T-helper 1 cell (primary cell): ENCODE data around the gene RAB33B.
"Not testable (repeated sequence)": the region's sequence is repeated elsewhere in the genome, so short reads cannot be mapped to it uniquely, and the experiment has no call there.

Experiments
- DNase-seq, 5 donors: peaks; one replicate each; pipeline ENCODE4 v3.0.0-alpha.2; 2012 to 2020

The RAB33B gene

DNA sequence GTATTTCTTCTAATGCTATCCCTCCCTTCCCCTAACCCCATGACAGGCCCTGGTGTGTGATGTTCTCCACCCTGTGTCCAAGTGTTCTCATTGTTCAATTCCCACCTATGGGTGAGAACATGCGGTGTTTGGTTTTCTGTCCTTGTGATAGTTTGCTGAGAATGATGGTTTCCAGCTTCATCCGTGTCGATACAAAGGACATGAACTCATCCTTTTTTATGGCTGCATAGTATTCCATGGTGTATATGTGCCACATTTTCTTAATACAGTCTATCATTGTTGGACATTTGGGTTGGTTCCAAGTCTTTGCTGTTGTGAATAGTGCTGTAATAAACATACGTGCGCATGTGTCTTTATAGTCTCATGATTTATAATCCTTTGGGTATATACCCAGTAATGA, 10.6 kb downstream of the RAB33B start:
- DNase-seq: not testable (repeated sequence)

DNA sequence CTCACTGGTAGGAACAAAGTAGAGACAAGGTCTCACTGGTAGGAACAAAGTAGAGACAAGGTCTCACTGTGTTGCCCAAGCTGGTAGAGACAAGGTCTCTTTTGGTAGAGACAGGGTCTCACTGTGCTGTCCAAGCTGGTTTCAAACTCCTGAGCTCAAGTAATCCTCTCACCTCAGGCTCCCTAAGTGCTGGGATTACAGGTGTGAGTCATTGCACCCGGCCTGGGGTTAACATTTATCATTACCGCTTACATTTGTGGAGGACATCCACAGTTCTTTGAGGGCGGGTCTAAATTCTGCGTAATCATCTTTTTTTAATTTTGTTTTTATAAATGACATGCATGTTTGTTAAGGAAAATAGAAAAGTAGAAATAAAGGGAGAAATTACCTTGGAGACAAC, 12.0 kb downstream of the RAB33B start:
- DNase-seq: no peak

DNA sequence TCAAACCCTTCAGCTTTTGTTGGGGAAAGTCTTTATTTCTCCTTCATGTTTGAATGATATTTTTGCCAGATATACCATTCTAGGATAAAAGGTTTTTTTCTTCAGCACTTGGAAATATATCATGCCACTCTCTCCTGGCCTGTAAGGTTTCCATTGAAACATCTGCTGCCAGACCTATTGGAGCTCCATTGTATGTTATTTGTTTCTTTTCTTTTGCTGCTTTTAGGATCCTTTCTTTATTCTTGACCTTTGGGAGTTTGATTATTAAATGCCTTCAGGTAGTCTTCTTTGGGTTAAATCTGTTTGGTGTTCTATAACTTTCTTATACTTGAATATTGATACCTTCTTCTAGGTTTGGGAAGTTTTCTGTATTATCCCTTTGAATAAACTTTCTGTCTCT, 14.8 kb downstream of the RAB33B start:
- not testable (repeated sequence) for DNase-seq

DNA sequence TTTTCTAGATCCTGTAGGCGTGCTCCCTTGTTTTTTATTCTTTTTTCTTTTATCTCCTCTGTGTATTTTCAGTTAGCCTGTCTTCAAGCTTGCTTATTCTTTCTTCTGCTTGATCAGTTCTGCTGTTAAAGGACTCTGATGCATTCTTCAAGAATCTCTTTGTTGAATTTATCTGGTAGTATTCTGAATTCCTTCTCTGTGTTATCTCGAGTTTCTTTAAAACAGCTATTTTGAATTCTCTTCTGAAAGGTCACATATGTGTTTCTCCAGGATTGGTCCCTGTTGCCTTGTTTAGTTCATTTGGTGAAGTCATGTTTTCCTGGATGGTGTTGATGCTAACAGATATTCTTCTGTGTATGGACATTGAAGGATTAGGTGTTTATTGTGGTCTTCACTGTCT, 15.3 kb downstream of the RAB33B start:
- DNase-seq: no peak

DNA sequence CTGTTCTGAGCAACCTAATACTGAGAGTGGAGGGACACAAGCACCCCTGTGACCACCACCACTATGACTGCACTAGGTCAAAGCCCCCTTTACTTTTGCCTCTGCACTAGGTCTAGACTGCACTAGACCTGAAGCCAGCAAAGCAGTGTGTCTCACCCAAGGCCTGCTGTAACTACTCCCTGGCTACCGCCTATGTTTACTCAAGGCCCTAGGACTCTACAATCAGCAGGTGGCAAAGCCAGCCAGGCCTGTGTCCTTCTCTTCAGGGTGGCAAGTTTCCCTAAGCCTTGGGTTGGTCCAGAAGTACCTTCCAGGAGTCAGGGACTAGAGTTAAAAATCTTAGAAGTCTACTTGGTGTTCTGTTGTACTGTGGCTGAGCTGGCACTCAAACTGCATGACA, 15.9 kb downstream of the RAB33B start:
- no peak for DNase-seq

DNA sequence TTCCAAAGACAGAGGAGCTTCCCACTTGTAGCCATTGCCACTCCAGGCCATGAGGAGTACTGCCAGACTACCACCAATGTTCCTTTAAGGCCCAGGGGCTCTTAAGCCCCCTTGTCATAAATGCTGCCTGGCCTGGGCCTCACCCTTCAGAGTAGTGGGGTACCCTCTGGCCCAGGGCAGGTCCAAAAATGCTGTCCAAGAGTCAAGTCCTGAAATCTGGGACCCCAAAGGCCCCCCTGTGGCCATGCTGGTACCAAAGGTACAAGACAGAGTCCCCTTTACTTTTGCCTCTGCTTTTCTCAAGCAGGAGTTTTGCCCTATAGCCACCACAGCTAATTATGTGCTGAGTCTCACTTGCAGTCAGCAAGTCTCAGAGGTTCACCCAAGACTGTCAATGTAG, 16.4 kb downstream of the RAB33B start:
- DNase-seq: no peak

DNA sequence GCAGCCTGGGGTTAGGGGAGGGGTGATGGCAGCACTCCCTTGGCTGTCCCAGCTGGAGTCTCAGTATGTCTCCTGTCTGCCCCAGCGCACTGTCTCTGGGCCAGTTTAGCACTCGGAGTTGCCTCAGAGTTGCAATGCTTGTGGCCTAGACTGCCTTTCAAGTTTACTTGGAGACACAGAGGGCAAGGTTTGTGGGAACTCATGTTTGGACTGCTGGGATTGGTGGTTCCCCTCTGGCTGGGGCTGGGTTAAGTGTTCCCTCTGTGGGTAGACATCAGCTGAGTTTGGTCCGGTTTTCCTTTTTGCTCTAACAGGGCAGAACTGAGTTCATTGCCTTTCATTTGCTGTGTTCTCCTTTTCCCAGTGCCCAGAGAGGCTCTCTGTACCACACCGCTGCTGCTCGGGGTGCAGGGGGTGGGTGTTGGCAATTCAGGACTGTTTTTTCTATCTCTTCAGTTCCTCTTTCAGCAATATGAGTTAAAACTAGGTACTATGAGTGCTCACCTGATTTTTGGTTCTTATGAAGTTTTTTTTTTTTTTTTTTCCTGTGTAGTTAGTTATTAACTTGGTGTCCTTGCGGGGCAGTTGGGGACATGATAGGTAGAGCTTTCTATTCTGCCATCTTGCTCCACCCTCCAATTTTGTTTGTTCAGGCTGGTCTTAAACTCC, 17.2 kb downstream of the RAB33B start:
- no peak for DNase-seq

DNA sequence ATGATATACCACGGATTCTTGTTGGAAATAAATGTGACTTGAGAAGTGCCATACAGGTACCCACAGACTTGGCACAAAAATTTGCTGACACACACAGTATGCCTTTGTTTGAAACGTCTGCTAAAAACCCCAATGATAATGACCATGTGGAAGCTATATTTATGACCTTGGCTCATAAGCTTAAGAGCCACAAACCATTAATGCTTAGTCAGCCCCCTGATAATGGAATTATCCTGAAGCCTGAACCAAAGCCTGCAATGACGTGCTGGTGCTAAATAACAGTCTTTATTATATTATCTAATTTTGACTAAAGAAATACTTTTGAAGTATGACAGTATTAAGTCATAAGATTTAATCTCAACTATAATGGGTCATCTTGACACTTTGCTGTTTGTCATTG, 18.9 kb downstream of the RAB33B start:
- DNase-seq: no peak

DNA sequence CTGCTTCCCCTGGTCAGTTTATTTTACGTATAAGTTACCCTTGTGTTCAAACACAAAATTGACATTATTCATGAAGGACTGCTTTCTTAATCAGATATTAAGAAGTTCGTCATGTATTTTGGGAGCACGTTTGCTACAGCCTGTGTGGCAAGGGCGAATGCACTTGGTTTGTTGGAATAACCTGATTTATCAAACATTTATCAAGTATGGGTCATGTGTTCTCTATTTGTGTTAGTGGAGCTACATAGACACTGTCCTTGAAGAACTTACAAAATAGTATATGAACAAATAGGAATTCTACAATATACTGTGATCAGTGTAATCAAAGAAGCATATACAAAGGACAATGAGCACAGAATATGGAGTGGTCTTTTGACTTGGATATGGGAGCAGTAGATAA, 22.4 kb downstream of the RAB33B start:
- DNase-seq: no peak

DNA sequence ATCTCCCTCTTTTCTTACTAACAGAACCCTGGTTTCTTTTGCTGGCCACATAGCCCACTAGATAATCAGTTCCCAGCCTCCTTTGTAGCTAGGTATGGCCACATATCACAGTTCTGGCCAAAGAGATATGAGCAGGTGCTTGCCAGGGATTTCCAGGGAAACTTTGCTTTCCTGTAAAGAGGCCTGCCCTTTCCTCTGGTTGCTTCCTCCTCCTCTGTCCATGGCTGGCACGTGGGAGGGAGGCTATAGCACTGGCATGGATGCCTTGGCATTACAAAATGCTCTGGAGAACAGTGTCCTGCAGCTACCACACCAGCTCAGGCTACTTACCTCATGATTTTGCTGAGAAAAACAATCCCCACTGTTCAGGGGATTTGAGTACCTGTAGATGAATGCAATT, 27.5 kb downstream of the RAB33B start:
- DNase-seq: no peak

DNA sequence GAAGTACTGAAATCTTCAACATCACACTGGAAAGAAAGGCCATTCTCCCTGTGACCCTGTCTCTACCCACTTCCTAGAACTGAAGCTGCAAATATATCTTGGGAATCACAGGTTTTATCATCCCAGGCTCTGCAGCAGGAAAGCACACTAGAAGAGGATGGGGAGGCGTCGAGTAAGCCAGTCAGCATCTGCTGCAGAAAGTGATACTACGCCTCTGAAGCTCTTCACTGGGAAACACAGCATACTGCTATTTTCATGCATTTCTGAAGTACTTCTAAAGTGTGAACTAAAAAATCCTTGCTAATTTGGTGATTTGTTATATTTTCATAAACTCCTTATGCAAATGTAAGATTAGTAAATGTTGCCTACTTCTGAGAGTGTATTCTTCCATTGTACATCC, 29.1 kb downstream of the RAB33B start:
- DNase-seq: no peak

DNA sequence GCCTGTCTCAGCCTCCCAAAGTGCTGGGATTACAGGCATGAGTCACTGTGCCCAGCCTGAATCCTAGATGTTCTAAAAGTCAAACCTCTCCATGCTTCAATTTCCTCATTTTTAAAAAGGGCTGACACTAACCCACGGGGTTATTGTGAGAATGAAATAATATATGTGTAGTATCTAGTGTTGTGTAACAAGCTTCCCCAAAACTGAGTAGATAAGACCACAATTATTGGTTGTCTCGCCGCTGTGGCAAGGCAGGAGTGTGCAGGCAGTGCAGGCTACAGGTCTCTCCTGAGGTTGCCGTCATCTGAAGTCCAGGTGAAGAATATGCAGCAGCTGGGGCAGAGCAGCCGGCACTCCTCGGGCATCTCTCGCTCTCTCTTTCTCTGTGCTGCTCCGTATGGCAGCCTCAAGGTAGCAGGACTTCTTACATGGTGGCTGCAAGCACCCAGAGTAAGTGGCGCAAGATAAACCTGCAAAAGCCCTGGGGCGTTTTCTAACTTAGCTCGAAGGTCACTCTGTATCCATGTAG, 30.9 kb downstream of the RAB33B start:
- DNase-seq: no peak

DNA sequence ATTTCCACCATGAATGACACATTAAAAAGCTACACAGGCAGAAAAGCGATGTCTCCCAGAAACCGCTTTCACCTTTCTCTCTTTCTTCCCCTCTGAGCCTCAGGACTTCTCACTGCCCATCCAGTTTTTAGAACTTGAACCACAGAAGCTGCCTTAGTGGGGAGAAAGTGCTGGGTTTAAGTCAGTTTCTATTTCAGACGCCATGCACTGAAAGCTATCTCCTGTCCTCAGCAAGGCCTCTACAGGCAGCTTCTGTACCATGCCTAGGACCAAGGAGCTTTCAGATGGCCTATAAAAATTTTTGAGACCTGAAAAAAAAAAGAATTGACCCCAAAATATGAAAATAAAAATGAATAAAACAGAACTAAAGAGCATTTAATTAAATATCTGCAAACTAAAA, 34.5 kb downstream of the RAB33B start:
- DNase-seq: no peak

DNA sequence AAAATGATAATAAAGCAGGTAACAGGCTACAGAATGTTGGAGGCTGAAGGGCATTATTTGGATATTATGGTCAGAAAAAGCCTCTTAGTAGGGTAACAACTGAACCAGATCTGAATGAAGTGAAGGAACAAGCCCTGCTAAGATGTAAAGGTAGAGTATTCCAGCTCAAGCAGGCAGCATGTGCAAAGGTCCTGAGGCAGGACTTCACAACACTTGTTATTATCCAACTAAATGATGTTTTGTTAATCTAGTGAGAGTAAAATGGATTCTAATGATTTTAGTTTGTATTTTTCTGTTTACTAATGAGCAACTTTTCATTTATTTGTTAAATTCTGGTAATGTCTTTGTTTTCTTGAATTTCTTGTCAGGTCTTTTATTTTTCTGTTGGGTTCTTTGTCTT, 35.7 kb downstream of the RAB33B start:
- DNase-seq: no peak

DNA sequence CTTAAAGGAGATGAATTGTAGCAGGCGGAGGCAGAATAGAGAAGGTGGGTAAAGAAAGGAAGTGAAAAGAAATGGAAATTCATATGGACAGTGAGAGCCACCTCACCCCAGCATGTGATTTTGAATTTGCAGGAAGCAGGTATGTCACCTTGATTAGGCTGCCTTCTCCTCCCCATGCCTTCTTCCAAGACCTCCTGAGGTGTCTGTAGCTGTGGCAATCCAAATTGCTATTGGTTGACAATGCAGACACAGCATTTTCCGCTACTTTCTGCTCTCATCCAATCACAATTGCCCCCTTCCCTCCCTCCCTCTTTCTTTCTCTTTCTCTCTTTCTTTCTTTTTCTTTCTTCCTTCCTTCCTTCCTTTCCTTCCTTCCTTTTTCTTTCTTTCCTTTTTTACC, 38.5 kb downstream of the RAB33B start:
- no peak for DNase-seq

DNA sequence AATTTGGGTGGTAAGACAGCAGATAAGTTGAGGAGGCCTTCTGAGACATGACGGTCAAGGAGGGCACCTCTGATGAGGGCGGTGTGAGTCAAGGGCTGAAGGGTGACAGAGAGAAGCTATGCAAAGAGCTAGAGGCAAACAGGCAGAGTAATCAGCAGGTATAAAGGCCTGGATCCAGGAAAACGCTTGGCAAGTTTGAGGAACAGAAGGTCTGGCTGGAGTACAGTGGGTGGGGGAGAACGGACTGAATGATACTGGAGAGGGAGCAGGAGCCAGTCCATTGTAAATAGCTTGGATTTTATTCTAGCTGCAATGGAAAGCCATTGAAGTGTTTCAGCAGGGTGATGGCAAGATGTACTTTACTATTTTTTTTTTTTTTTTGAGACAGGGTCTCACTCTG, 39.3 kb downstream of the RAB33B start:
- no peak for DNase-seq

DNA sequence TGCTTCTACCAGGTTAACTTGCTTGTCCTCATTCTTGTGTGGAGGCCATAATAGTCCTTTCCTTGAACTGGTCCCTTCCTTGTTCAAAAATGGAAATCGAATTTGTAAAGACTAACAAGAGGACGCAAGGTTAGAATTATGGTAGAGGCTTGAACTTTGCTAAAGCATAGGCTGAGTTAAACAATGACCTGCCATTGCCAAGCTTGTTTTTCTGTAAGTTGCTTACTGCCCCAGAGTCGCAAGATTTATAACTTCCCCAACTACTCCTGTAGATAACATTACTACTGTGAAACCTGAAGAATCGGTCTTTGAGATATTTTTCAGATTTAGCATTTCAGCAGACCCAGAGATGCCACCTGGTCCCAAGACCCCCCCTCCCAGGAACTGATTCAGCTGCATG, 45.3 kb downstream of the RAB33B start:
- DNase-seq: no peak

DNA sequence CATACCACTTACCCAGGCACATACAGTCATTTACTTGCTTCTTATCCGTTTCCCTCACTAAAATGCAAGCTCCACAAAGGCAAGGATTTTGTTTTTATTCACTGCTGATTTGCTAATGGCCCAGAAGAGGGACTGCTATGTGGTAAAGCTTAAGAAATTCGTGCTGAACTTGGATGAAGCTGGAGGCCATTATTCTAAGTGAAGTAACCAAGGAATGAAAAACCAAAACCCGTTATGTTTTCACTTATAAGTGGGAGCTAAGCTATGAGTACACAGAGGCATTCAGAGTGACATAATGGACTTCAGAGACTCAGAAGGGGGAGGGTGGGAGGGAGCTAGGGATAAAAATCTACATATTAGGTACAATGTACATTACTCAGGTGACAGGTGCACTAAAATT, 47.2 kb downstream of the RAB33B start:
- DNase-seq: no peak

DNA sequence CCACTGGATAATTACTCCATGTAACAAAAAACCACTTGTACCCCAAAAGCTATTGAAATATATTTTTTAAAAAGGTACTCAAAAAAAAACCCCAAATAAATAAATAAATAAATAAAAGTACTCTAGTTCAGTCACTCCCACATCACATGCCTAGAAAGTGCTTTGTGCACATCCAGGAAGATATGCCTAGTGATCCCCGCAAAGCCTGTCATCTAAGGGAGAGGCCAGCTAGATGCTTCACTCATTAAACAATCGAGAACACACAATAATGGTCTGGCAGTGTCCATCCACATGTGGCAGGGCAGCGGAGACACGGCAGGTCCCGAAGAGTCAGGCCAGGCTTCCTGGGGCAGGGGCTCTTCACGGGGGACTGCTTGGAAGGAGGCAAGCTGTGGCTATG, 47.6 kb downstream of the RAB33B start:
- DNase-seq: no peak

DNA sequence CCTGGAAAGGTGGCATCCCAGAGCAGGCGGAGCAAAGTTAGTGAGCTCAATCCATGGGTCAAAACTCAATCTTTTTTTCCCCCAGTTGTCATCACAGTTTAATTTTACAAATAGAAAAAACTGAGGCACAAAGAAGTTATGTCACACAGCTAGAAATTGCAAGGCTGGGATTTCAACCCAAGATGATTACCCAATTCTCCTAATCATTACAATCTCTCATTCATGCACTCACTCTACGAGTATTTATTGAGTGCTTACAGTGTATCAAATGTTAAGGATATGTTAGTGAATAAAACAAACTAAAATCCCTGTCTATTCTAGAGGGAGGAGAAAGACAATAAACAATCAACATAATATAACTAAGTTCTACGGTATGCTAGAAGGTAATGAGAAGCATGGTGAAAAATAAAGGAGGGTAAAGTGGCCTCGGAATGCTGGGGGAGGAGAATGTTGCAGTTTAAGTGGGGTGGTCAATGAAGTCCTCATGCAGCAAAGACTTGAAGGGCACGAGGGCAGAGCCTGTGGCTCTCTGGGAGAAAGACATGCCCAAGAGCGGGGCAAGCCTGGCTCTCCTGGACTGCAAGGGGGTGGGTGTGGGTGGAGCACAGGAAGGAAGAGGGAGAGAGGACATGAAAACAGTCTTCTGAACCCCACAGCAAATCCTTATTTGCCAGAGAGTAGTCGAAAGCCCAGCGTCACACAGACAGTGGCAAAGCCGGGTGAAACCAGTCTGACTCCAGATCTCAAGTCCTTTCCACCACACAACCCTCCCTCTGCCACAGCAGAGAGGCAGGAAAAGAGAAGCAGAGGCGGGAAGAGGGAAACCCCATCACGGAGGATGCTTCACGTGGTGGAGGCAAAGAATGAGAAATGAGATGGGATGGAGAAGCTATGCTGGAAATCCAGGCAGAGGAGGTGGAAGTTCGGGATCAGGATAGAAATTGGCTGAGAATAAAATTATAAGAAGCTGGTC, 48.3 kb downstream of the RAB33B start:
- no peak for DNase-seq

DNA sequence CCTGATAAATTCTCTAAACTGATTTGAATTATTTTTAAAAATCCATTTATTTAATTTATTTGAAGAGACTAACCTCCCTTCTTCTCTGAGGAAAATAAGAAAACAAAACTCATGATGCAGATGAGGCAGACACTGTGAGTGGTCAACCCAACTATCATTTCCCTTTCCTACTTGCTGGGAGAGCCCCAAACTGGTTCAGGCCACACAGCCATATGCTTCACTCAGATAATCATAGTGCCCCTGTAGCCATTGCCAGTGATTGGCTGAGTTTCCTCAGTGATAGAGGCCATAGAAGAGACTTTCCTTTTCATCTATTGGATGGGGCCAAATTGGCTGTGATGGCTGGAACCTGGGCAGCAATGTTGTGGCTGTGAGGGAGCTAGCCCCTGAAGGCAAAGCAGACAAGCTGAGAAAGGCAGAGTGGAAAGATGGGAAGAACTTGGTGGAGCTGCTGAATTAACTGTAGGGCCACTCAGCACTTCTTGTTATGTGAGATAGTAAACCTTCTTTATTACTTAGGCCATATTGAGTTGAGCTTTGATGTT, 49.8 kb downstream of the RAB33B start:
- DNase-seq: no peak

DNA sequence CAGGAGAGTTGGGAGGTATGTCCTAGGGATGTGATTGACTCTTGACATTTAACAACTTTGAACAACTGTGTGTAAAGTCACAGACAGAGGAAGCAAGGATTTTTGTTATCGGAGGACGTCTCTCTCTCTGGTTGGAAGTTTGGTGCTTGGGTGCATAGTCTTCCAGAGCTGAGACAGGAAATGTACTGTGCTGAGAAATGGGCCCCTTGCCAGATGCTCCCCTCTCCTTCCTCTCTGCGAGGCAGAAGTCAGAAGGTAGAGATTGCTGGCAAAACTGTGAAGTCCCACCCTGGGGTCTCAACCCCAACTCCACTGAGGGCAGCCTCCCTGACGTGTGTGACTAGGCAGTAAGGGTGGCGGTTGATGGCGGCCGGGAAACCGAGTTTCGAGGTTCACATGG, 52.9 kb downstream of the RAB33B start:
- DNase-seq: no peak

DNA sequence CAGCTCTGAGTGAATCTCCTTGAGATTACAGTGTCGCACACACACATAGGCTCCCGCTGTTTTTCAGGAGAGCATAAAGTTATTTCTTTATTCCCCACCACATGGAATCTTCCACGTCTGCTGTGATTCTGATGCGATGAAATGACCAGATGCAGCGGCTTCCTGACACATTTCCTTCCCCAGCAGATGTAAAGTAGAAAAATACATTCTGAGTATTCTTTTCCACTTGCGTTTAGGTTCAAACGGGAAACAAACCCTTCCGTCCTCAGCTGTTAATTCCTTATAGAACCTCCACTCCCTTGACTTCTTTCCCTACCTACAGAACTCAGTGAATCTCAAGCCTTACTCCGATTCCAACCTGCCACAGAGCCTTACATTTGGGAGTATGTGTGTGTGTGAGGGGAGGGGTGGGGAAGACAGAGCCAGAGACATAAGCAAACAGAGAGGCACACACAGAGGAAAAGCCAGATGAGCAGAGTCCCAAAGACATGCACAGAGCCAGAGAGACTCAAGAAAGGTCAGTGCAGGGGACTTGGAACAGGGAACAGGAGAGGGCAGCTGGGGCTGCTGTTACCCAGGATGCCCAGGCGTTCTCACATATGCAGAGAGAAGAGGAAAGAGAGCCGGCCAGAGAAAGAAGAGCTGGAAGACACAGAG, 54.8 kb downstream of the RAB33B start:
- DNase-seq: no peak
